ENCODE data around the gene NTN1.

GRCh38 chr17:9234389-9234945 is 213.2 kb downstream of the NTN1 start:
- TF ChIP-seq, protein P1, sequence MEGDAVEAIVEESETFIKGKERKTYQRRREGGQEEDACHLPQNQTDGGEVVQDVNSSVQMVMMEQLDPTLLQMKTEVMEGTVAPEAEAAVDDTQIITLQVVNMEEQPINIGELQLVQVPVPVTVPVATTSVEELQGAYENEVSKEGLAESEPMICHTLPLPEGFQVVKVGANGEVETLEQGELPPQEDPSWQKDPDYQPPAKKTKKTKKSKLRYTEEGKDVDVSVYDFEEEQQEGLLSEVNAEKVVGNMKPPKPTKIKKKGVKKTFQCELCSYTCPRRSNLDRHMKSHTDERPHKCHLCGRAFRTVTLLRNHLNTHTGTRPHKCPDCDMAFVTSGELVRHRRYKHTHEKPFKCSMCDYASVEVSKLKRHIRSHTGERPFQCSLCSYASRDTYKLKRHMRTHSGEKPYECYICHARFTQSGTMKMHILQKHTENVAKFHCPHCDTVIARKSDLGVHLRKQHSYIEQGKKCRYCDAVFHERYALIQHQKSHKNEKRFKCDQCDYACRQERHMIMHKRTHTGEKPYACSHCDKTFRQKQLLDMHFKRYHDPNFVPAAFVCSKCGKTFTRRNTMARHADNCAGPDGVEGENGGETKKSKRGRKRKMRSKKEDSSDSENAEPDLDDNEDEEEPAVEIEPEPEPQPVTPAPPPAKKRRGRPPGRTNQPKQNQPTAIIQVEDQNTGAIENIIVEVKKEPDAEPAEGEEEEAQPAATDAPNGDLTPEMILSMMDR (IDR thresholded peaks at IDR 0.05; ENCODE audit: low read depth, low read length, poor library complexity, severe bottlenecking), result no peak
- TF ChIP-seq EZH2phosphoT487 (IDR thresholded peaks at IDR 0.05; ENCODE audit: borderline replicate concordance, low read length), result no peak

Data from DOHH2 (cell line).